Measurements from ENCODE around the gene NDUFA11.

The NDUFA11 gene

DNA sequence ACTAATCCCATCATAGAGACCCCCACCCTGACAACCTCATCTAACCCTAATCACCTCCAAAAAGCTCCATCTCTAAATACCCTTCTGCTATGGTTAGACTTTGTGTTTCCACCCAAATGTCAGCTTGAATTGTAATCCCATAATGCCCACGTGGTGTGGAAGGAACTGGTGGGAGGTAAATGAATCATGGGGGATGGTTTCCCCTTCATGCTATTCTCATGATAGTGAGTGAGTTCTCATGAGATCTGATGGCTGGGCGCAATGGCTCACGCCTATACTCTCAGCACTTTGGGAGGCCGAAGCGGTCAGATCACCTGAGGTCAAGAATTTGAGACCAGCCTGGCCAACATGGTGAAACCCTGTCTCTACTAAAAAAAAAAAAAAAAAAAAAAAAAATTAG lies 3.7 kb upstream of the NDUFA11 start:
- Histone ChIP-seq H2AFZ (ENCODE audit: low read depth, low read length, severe bottlenecking) (no peak overlapping the region), H3K9me3 (ENCODE audit: insufficient read depth, low read length) (no peaks in the 10 kb centered on the region), H4K20me1 (ENCODE audit: low read depth, low read length) (no peaks in the 10 kb centered on the region), H3K36me3 (ENCODE audit: low read length) (no peaks in the 10 kb centered on the region), H3K9ac (ENCODE audit: low read length) (no peak overlapping the region), H3K4me2 (ENCODE audit: low read depth, low read length, poor library complexity, severe bottlenecking) (no peak overlapping the region), H3K27me3 (ENCODE audit: low read length) (no peaks in the 10 kb centered on the region), H3K4me3 (ENCODE audit: insufficient read depth, low read length, poor library complexity, severe bottlenecking) (no peak overlapping the region), H3K9me2 (replicated peaks; ENCODE audit: insufficient read depth, low read length) (no peaks in the 10 kb centered on the region), H3K79me2 (ENCODE audit: insufficient read depth, low read length) (peaks cover 13% of the 10 kb centered on the region), H3F3A (ENCODE audit: insufficient read depth) (no peaks in the 10 kb centered on the region; the same call in 1 of the 2 replicates), H3K27ac (ENCODE audit: low read depth, low read length) (no peak overlapping the region)
- no peak for TF ChIP-seq EZH2phosphoT487 (conservative IDR thresholded peaks at IDR 0.05; ENCODE audit: low read length)
- no peak for TF ChIP-seq CTCF (IDR thresholded peaks at IDR 0.05; ENCODE audit: insufficient read depth, low read length, poor library complexity, severe bottlenecking)

- Histone ChIP-seq H3F3A (ENCODE audit: insufficient read depth) (no peaks in the 10 kb centered on the region), H3K79me2 (ENCODE audit: insufficient read depth, low read length) (peaks cover 29% of the 10 kb centered on the region), H4K20me1 (ENCODE audit: low read depth, low read length) (no peaks in the 10 kb centered on the region), H3K27me3 (ENCODE audit: low read length) (no peaks in the 10 kb centered on the region), H3K9me2 (replicated peaks; ENCODE audit: insufficient read depth, low read length) (no peaks in the 10 kb centered on the region), H3K9ac (ENCODE audit: low read length) (peak overlapping the region; percentile 71), H2AFZ (ENCODE audit: low read depth, low read length, severe bottlenecking) (peak overlapping the region; percentile 66), H3K36me3 (ENCODE audit: low read length) (no peaks in the 10 kb centered on the region), H3K4me3 (ENCODE audit: insufficient read depth, low read length, poor library complexity, severe bottlenecking) (peak overlapping the region; percentile 78), H3K4me2 (ENCODE audit: low read depth, low read length, poor library complexity, severe bottlenecking) (peak overlapping the region; percentile 88), H3K27ac (ENCODE audit: low read depth, low read length) (0 out of 2 replicates have a peak overlapping the region, but pooled peaks have one; percentile 13), H3K9me3 (ENCODE audit: insufficient read depth, low read length) (no peaks in the 10 kb centered on the region)
- TF ChIP-seq EZH2phosphoT487 (conservative IDR thresholded peaks at IDR 0.05; ENCODE audit: low read length) (no peak), CTCF (IDR thresholded peaks at IDR 0.05; ENCODE audit: insufficient read depth, low read length, poor library complexity, severe bottlenecking) (no peak)
Measured at GRCh38 chr19:5905114-5905778, 1.7 kb upstream of the NDUFA11 start.

- no peaks in the 10 kb centered on the region for H3K9me3 ChIP-seq (ENCODE audit: insufficient read depth, low read length)
Measured at GRCh38 chr19:5904352-5905113, 943 bp upstream of the NDUFA11 start, which contains the start of gene VMAC. Gene VMAC, plus strand, starts transcription at chr19:5904872. Its CDS starts 19 bp downstream, at chr19:5904891.

More at GRCh38 chr19:5904352-5905113, 943 bp upstream of the NDUFA11 start, which contains the start of gene VMAC:
- Histone ChIP-seq H2AFZ (ENCODE audit: low read depth, low read length, severe bottlenecking) (peak within 1 kb of the TSS; percentile 80), H3K36me3 (ENCODE audit: low read length) (no peaks in the 10 kb centered on the region), H3K4me3 (ENCODE audit: insufficient read depth, low read length, poor library complexity, severe bottlenecking) (peak within 1 kb of the TSS; percentile 100), H3K4me2 (ENCODE audit: low read depth, low read length, poor library complexity, severe bottlenecking) (peak within 1 kb of the TSS; percentile 93), H3K79me2 (ENCODE audit: insufficient read depth, low read length) (peaks cover 35% of the 10 kb centered on the region), H3F3A (ENCODE audit: insufficient read depth) (no peaks in the 10 kb centered on the region), H3K27ac (ENCODE audit: low read depth, low read length) (peak within 1 kb of the TSS; percentile 73), H3K27me3 (ENCODE audit: low read length) (no peaks in the 10 kb centered on the region), H4K20me1 (ENCODE audit: low read depth, low read length) (no peaks in the 10 kb centered on the region), H3K9me2 (replicated peaks; ENCODE audit: insufficient read depth, low read length) (no peaks in the 10 kb centered on the region), H3K9ac (ENCODE audit: low read length) (peak within 1 kb of the TSS; percentile 100)
- TF ChIP-seq CTCF (IDR thresholded peaks at IDR 0.05; ENCODE audit: insufficient read depth, low read length, poor library complexity, severe bottlenecking) (no peak), EZH2phosphoT487 (conservative IDR thresholded peaks at IDR 0.05; ENCODE audit: low read length) (no peak)

All from SU-DHL-6 (cell line).